NCI-H187 treated with DMSO at 0.1 percent for 48 hours (cell line): ENCODE data around the gene FGF10.

Experiments used
- DNase-seq: peaks from one replicate; lab custom pipeline; 2025; lab: John Stamatoyannopoulos, UW

FGF10 gene

GRCh38 chr5:44389090-44389822, at the start of gene FGF10:
FGF10 (minus strand) TSS chr5:44389420; CDS start chr5:44388682, 738 bp downstream.
- no peak for DNase-seq

GRCh38 chr5:44426944-44427343, 37.7 kb upstream of the FGF10 start:
- no peak for DNase-seq

GRCh38 chr5:44412286-44412685, 23.1 kb upstream of the FGF10 start:
- DNase-seq, result no peak

DNA sequence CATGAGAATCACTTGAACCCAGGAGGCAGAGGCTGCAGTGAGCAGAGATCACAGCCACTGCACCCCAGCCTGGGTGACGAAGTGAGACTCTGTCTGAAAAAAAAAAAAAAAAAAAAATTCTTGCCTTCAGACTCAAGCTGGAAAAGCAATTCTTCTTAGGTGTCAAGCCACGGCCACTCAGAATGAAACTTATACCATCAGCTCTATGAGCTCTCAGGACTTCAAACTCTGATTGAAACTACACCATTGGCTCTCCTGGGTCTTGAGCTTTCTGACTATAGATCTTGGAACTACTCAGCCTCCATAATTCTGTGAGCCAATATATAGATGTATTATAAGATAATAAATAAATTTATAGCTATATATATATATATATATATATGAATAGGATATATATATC, 12.9 kb upstream of the FGF10 start:
- DNase-seq, result no peak

- no peak for DNase-seq
Observed at GRCh38 chr5:44401611-44402010, 12.4 kb upstream of the FGF10 start.

DNA sequence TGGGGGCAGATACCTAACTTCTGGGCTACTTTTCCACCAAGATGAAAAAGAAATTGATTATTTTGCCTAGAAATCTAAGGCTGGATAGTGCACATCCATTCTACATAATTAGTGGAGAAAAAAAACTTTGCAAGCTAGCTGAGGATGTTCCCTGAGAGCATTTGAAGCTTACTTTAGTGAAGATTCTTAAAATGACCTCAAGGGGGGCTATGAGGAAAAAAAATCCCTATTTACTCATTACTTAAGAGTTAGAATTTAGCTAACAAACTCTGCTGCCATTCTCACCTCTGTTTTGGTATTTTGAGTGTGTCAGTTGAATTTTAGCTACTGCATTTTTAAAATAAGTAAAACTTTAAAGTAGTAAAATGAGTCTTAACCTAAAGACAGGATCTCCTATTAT, 9.2 kb upstream of the FGF10 start:
- DNase-seq, result no peak

- DNase-seq, result no peak
Observed at GRCh38 chr5:44396312-44396711, 7.1 kb upstream of the FGF10 start.

GRCh38 chr5:44390351-44390750, 1.1 kb upstream of the FGF10 start:
- no peak for DNase-seq

- DNase-seq, result no peak
Observed at GRCh38 chr5:44389823-44390143, 563 bp upstream of the FGF10 start.

DNA sequence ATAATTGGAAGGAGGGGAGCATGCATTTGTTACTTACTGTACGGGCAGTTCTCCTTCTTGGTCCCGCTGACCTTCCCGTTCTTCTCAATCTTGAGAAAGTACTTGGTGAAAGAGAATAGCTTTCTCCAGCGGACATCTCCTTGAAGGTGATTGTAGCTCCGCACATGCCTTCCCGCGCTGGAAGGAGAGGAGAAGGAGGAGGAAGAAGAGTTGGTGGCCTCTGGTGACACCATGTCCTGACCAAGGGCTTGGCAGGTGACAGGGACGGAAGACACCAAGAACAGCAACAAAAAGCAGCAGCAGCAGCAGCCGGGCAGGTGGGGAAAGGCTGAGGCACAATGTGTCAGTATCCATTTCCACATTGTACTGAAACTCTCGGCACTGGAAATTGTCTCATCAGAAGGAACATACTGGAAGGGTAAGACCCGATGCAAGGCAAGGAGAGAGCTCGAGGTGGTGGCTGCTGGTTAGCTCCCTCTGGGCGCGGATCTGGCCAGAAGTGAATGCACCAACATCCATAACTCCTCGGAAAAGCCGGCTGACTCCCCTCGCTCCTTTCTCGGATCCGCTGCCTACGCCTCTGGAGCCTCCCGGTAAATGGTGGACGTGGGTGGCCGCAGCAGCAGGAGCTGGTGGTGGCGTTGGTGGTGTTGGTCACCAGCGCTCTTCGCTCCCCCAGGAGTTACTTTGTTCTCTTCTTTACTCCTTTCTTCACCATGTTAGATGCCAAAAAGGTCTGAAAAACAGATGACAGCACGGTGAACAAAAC, 715 bp downstream of the FGF10 start:
- no peak for DNase-seq

DNA sequence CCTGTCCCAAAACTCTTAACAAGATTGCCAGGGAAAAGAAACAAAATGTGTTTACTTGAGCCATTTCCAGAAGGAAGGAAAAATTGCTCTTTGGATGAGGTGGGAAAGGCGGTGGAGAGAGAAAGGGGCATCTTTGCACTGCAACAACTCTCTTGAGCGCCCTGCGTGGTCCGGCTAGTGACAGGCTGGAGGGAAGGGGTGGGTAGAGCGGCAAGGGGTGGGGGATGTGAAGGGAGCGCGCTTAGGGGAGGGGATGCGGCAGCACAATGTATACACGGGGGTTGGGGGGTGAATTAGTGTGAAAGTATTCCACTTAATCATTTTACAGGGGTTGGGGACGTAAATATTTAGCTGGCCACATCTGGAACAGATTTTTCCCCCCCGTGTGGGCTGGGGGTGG, 1.3 kb downstream of the FGF10 start:
- DNase-seq, result no peak

DNA sequence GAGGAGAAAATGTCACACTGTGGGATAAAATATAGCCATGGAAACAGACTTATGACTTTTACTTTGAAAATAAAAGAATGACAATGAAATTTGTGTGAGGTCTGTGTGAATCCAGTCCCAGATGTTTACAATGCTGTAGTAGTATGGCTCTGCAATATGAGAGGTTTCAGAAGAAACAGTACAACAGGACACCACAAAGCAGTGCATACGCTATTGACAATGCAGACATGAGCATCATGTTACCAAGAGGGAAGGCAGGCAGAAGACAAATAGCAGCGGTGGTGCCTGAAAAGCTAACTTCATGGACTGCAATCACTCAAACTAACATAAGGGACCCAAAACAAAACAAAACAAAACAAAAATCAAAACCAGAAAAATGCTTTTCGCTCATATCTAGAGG, 1.8 kb downstream of the FGF10 start:
- no peak for DNase-seq

DNA sequence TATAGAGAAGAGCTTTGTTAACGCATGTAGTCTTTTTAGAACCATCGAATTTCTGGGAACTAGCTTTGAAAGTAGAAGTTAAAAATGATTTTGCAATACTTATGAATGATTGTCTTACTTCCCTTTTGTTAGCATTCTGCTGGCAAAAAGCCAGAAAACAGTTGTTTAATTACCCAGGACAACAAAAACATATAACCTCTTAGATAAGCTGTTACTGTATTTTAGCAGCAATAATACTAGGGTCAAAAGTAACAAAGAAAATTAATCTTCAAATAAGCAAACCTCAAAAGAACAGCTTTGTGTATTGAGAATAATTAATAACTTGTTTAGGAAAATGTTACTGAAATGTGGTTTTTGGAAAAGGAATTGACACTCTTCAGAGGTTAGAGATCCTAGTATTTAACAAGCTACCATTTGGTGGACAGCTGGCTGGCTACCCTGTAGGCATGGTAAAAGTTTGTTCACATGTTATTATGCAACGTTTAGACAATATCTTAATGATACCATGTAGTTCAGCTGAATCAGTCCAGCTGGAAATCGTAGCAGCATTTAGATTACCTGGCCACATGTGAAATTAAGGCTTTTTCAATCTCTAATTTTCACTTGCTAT, 3.8 kb downstream of the FGF10 start:
- DNase-seq, result no peak

DNA sequence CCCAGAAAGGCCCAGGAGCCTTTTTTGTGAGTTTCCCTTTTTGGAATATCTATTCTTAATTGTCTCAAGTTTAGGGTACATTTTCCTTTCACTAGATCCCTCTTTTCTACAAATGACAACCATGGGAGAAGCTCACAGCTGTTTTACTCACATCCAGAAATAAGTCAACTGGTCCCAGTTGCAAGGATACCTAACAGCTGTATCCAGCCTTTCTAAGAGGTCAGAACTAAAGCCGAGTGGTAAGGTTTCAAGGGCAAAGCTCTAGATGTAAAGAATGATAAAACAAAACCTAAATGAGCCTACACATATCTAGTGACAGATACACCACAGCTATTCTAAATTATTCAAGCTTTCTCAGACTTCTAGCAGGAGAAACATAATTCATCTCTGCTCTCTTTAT, 4.4 kb downstream of the FGF10 start:
- DNase-seq, result no peak

- DNase-seq, result no peak
Observed at GRCh38 chr5:44382894-44383293, 6.3 kb downstream of the FGF10 start.

GRCh38 chr5:44377057-44377456, 12.2 kb downstream of the FGF10 start:
- DNase-seq, result no peak

DNA sequence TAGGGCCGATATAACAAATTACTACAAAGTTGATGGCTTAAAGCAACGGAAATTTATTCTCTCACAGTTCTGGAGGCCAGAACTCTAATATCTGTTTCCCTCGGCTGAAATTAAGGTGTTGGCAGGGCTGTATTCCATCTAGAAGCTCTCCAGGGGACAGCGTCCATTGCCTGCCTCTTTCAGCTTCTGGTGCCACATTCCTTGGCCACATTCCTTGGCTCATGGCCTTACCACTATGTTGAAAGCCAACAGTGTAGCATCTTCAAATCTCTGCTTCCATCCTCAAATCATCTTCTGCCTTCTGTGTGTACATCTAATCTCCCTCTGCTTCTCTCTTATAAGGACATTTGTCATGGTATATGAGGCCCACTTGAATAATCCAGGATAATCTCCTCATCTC, 17.2 kb downstream of the FGF10 start:
- no peak for DNase-seq

- DNase-seq, result no peak
Observed at GRCh38 chr5:44367203-44367602, 22.0 kb downstream of the FGF10 start.

DNA sequence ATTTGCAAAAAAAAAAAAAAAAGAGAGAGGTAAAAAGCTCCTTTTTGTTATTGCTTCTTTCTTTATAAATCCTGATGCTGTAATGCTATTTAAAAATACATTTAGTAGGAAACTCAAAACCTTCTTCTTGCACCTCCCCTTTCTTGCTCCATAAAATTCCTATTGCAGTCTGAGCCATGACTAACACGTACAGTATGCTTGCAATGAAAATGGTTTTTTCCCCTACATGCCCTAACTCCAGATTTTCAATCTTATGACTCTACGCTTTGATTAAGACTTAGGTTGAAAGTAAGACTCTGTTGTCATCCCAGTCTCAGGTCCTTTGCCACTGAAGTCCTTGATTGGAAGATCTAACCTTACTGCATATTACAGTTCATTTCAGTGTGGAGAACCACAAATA, 23.9 kb downstream of the FGF10 start:
- no peak for DNase-seq

DNA sequence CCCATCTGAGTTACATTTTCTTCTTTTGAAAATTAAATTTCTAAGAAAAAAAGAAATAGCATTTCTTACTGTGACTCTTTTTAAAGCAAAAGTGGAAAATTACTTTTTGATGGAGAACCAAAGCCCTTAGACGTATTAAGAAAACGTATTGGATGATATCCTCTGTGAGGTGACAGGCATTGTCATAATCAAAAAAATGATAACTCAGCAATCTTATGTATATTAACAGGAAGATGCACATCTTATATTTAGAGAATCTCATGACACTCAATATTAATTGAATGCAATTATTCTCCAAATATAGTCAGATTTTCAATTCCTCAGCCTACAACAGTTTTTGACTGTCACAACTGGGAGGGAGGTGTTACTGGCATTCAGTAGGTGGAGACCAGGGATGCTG, 25.1 kb downstream of the FGF10 start:
- DNase-seq, result no peak

DNA sequence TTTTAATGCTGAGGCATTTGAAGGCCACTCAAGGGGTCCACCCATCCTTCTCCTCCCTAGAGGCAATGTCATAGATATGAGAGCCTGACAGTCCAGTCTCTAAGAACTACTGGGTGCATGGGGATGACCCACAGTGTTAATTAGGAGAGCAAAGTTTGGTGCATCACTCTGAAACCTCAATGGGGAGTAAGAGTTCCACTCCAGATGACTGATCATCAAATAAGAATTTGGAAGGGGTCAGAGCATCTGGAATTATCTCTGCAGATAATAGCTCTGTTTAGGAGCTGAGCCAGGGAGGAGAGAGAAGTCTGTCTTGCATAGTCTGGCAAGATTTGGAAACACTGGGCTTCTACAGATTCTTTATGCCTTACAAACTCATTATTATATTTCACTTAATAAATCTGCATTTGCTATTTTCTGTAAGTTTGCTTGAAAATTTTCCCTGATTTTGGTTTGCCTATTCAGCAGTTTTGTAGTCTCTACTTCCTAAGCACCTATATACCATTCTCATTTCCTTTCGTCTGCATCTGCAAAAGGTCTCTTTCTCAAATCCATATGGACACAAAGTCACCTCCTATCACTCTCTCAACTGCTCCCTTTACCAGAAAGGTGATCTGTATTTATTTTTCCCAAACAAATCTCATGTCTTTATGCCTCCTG, 27.7 kb downstream of the FGF10 start:
- DNase-seq, result no peak

GRCh38 chr5:44360919-44361318, 28.3 kb downstream of the FGF10 start:
- DNase-seq, result no peak

GRCh38 chr5:44358421-44358820, 30.8 kb downstream of the FGF10 start:
- no peak for DNase-seq
